BE2C (cell line): ENCODE results near the gene EXOC4.

Experiments
- DNase-seq: peaks from one replicate; pipeline ENCODE4 v3.0.0-alpha.2; 2020
- H3K27me3 ChIP-seq: fragments of 250-450 bp; sonication (Bioruptor Pico); 2 replicates; pipeline ENCODE4 v1.5.1; 2020; ENCODE audit warnings: mild to moderate bottlenecking
- H3K36me3 ChIP-seq: fragments of 250-450 bp; sonication (Bioruptor Pico); 2 replicates; pipeline ENCODE4 v1.5.1; 2020; ENCODE audit warnings: mild to moderate bottlenecking
- H3K4me1 ChIP-seq: fragments of 250-450 bp; sonication (Bioruptor Pico); 2 replicates; pipeline ENCODE4 v1.5.1; 2020
- H3K4me3 ChIP-seq: 2 replicates; pipeline ENCODE4 v1.5.1; 2011; ENCODE audit warnings: low read depth, low read length
- H3K9me3 ChIP-seq: fragments of 250-450 bp; sonication (Bioruptor Pico); 2 replicates; pipeline ENCODE4 v1.5.1; 2020
- CTCF ChIP-seq: IDR thresholded peaks from 2 replicates; pipeline ENCODE4 v1.5.1; 2012; ENCODE audit warnings: mild to moderate bottlenecking, low read depth, low read length

The EXOC4 gene

GRCh38 chr7:133709036-133709880, 456.4 kb downstream of the EXOC4 start:
- Histone ChIP-seq H3K9me3 (no peaks in the 10 kb centered on the region), H3K4me3 (no peak overlapping the region), H3K4me1 (peaks cover 16% of the 10 kb centered on the region), H3K27me3 (no peaks in the 10 kb centered on the region), H3K36me3 (no peaks in the 10 kb centered on the region)
- no peak for DNase-seq
- no peak for TF ChIP-seq CTCF

- DNase-seq = no peak
- no peaks in the 10 kb centered on the region for H3K9me3 ChIP-seq
- no peaks in the 10 kb centered on the region for H3K27me3 ChIP-seq
- peaks cover 6% of the 10 kb centered on the region; the same call in 1 of the 2 replicates for H3K4me1 ChIP-seq
- no peak overlapping the region for H3K4me3 ChIP-seq
- TF ChIP-seq CTCF = no peak
- no peaks in the 10 kb centered on the region for H3K36me3 ChIP-seq
Observed at GRCh38 chr7:133712544-133712943, 459.7 kb downstream of the EXOC4 start.

GRCh38 chr7:133714654-133715053, 461.8 kb downstream of the EXOC4 start:
- no peak for TF ChIP-seq CTCF
- no peaks in the 10 kb centered on the region for H3K36me3 ChIP-seq
- no peak for DNase-seq
- no peaks in the 10 kb centered on the region for H3K9me3 ChIP-seq
- H3K27me3 ChIP-seq = no peaks in the 10 kb centered on the region
- no peaks in the 10 kb centered on the region for H3K4me1 ChIP-seq
- no peak overlapping the region for H3K4me3 ChIP-seq

GRCh38 chr7:133718131-133718530, 465.3 kb downstream of the EXOC4 start:
- Histone ChIP-seq H3K36me3 (no peaks in the 10 kb centered on the region), H3K4me1 (no peaks in the 10 kb centered on the region), H3K9me3 (no peaks in the 10 kb centered on the region), H3K4me3 (no peak overlapping the region), H3K27me3 (no peaks in the 10 kb centered on the region)
- no peak for DNase-seq
- no peak for TF ChIP-seq CTCF

GRCh38 chr7:133723044-133723443, 470.2 kb downstream of the EXOC4 start:
- no peaks in the 10 kb centered on the region for H3K9me3 ChIP-seq
- no peaks in the 10 kb centered on the region for H3K36me3 ChIP-seq
- no peaks in the 10 kb centered on the region for H3K27me3 ChIP-seq
- TF ChIP-seq CTCF = 0 out of 2 replicates have a peak, but pooled peaks have one; percentile 9
- DNase-seq = no peak
- no peaks in the 10 kb centered on the region for H3K4me1 ChIP-seq
- no peak overlapping the region for H3K4me3 ChIP-seq

- H3K4me3 ChIP-seq = no peak overlapping the region
- no peaks in the 10 kb centered on the region for H3K36me3 ChIP-seq
- H3K27me3 ChIP-seq = no peaks in the 10 kb centered on the region
- H3K4me1 ChIP-seq = no peaks in the 10 kb centered on the region
- no peak for TF ChIP-seq CTCF
- H3K9me3 ChIP-seq = no peaks in the 10 kb centered on the region
- DNase-seq = no peak
Observed at GRCh38 chr7:133724148-133724547, 471.3 kb downstream of the EXOC4 start.
